HK-2 (cell line): ENCODE results near the gene PRKD1.
"Not testable (repeated sequence)": the region's sequence is repeated elsewhere in the genome, so short reads cannot be mapped to it uniquely, and the experiment has no call there.

Experiments used
- DNase-seq: peaks from one replicate; pipeline ENCODE4 v3.0.0-alpha.2; 2018; ENCODE audit not compliant: unreplicated experiment

Gene PRKD1

DNA sequence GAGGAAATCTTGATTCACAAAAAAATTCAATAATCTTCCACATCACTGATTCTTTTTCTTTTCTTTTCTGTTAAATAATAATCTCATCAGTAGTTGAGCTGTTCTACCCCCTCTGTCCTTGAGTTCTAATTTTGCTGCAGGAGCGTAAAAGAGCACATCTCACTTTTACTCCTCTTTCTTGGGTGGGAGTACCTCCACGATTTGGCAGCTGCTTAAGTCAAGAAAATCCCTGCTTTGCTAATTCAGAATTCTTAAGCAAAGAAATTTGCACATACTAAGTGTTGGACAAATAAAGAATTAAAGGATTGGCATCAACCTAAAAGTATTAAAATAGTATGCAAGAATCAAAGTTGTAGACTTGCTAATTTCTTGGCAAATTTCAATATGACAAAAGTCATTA lies 128.8 kb downstream of the PRKD1 start:
- DNase-seq, result no peak

DNA sequence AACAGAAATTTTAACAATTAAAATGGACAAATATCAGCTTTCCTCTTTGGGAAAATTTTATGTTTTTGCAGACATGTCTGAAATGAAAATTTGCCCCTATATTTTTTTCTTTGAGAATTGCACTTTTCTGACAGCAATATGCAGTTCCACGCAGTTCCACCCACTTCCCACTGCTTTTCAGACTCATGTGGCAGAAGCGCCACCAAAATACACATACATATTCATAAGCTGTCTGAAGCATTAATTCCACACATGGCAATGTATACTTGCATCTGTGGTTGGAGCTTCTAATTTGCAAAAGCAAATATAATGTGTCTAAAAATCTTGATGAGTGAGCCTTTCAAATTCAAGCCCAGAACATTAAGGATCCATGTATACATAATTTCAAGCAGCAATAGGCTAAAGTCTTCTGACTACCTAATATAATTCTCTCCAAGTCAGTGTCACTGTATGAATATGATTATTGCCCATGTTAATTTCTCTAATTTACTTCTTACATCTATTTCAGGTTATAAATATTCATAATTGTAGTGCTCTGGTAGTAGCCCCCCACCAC lies 129.5 kb downstream of the PRKD1 start:
- no peak for DNase-seq

DNA sequence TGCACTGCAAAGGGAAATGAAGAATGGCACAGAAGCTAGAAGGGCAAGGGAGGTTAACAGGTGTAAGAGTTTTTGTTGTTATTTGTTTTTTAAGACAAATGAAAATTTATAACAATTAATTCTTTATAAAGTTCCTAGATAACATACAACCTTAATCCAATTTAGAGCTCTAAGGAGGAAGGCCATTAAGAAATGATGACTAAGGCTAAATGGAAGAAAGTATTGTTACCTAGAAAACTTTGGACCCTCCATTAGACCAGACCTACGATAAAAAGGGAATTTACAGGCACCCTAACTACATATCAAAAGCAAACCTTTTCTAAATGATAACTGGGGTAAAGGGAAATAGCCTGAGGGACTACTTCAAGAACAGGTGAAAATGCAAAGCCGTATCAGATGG lies 130.8 kb downstream of the PRKD1 start:
- no peak for DNase-seq

DNA sequence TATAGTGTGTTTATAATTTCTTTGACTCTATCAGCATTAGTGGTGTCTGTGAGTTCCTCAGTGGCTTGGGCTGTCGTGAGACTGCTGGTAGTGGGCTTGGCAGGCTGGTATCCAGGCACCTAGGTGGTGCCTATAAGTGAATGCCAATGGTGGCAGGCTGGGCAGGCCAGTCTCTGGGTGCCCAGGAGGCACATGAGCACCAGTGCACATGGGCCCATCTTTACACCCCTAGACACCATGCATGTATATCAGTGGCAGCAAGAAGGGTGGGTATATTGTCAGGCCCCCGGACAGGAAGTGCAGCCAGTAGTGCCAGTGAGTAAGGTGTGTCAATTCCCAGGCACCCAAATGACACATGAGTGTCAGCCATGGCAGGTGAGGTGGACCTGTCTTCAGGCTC lies 138.2 kb downstream of the PRKD1 start:
- no peak for DNase-seq

DNA sequence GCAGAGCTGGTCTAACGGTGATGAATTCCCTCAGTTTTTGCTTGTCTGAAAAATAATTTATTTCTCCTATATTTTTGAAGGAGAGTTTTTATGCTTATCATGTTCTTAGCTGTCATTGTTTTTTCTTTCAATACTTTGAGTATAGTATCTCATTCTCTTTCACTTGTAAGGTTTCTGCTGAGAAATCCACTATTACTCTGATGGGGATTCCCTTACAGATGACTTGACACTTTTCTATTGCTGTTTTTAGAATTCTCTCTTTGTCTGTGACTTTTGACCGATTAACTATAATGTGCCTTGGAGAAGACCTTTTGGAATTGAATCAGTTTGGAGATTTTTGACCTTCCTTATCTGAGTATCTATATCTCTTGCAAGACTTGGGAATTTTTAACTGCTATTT lies 139.6 kb downstream of the PRKD1 start:
- DNase-seq, result no peak

DNA sequence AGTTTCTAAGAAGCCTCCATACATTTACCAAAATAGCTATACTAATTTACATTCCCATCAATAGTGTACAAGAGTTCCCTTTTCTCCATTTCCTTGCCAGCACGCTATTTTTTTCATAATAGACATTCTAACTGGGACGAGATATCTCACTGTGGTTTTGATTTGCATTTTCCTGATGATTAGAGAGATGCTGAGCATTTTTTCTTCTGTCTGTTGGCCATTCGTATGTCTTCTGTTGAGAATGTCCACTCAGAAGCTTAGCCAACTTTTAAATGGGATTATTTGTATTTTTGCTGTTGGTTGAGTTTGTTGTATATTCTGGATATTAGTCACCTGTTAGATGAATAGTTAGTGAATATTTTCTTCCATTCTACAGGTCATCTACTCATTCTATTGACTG lies 144.1 kb downstream of the PRKD1 start:
- no peak for DNase-seq

DNA sequence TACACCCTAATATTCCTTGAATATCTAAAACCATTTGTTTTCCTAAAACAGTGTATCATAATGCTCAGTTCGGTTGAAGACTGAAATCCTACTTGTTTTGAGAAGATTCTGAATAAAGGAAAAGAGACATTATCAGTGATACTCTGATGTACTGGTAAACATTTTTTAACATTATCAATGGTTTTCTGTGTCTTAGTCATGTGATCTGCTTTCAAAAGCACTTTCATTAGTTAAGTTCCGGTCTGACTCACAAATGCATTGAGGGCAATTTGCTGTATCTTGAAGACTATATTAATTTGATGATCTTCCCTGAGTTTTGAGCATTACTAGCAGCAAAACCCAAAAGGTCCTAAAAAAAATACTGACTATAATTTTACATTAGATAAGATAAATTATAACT lies 145.6 kb downstream of the PRKD1 start:
- no peak for DNase-seq

DNA sequence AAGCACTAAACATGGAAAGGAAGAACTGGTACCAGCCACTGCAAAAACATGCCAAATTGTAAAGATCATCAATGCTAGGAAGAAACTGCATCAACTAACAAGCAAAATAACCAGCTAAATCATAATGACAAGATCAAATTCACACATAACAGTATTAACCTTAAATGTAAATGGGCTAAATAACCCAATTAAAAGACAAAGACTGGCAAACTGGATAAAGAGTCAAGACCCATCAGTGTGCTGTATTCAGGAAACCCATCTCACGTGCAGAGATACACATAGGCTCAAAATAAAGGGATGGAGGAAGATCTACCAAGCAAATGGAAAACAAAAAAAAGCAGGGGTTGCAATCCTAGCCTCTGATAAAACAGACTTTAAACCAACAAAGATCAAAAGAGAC lies 150.5 kb downstream of the PRKD1 start:
- DNase-seq, result not testable (repeated sequence)

DNA sequence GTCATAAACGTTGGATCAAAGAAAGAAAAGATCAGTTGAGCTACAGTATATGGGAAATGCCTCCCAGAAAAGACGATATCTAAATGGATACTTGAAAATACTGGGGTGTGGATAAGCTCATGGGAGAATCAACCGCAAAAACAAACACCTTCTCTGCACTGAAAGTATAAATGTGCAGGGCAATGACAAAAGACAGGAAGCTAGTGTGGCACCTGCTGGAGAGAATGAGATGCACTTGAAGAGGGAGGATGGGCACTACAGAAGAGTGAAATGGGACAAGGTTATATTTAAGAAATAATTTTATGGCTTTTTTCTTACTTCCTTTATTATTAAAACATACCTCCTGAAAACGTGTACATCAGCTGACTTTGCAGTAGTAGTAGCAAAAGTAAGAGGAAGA lies 153.7 kb downstream of the PRKD1 start:
- DNase-seq, result no peak

DNA sequence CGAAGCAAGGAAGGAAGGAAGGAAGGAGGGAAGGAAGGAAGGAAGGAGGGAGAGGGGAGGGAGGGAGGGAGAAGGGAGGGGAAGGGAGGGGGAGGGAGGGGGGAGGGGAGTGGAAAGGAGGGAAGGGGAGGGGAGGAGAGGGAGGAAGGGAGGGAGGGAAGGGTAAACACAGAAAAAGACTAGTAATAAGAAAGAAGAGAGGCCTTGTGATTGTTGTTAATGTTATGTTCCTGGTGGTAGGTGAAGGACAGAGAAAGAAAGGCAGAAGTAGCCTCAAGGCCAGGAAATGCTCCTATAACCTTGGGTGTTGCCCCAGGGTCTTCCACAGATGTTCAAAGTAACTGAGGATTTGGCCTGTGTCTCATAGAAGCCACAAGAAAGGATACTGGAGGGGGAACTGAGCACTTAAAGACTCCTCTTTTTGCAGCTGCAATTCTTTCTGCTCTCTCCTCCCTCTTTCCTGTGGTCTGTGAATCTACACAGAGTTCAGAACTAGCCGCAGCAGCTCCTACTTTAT lies 164.2 kb downstream of the PRKD1 start:
- no peak for DNase-seq

DNA sequence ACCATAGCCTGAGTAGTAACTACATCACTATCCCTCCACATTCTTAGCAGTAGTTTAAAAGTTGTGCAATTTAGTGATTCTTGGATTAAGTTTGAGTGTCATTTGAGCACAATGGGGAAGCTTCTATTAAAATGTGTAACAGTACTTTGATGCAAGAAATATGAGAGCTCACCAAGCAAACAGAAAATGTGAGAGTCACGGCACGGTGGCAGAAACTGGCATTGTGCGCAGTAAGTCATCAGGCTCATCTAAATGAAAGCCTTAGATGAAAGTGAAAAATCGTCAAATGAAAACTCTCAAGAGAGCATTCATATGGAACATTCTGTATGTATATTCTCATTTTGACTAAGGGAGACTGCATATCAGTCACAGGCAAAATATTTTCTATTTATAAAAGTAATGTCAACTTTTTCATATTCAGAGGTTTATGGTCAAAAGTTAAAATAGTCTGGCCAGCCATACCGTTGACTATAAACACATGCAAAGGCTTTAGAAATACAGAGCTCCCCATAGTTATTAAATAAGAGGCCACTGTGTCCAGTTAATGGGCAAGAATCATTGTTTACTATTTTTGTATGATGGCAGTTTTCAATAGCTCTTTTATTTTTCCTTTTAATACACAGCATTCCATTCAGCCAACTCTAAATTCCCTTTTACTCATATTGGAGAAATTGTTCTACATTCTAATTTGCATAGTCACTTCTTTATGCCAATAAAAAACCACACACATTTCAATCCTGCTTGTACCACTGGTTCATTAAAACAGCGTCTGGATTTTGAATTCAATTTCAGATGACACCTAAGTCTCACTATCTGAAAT lies 167.9 kb downstream of the PRKD1 start:
- no peak for DNase-seq

DNA sequence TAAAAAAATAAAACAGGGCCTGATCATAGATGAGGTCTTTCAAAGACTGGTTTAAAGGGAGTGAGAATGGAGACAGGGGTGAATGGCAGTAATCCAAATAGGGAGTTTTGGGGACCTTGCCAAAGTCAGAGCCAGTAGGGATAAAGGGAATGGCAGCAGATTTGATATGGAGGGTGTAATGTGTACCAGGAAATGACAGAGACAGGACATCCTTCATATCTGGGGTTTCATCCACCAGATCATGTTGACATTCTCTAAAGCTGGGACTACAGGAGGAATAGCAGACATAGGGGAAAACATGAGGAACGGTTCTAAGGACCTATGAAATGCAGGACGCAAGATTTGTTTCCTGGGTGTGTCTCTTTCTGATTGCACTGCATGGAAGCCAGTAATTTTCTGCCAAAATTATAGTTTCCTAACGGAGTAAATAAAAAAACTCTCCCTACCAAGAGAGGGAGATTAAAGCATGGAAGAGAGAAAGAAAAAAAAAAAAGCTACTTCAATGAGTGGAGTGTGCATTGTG lies 169.9 kb downstream of the PRKD1 start:
- DNase-seq, result no peak

DNA sequence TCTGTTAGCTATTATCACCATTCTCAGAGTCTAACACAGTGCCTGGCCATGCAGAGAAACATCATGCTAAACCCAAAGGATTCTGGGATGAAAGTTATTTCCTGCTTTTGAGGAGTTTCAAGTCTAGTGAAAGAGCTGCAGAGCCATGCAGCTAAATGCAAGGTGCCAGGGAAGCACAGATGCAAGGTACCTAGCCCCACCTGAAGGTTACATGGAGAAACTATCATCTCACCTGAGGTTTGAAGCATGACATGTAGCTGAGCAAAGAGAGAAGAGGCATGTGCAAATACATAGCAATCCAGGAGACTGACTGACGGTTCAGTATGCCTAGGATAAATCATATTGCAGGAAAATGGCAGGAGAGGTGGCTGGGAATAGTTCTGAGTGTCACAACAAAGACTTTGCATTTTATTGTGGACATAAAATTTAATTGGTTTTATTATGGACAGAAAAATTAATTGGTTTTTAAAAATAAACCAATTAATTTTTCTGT lies 170.4 kb downstream of the PRKD1 start:
- no peak for DNase-seq

DNA sequence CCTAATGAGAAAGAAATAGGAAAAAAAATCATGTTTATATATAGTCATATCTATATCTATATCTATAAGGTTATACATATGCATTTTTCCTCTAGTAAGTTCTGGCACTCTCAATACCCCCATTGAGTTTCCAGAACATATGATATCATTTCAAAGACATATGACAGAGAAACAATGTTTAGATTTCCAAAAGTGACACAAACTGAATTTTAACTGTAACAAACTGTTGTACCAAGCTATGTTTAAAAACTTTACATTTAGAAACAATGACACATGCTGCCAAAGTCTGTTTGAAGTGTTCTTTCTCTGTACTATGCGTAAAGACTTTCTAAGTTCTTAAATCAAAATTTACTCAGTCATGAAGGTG lies 171.6 kb downstream of the PRKD1 start:
- no peak for DNase-seq

DNA sequence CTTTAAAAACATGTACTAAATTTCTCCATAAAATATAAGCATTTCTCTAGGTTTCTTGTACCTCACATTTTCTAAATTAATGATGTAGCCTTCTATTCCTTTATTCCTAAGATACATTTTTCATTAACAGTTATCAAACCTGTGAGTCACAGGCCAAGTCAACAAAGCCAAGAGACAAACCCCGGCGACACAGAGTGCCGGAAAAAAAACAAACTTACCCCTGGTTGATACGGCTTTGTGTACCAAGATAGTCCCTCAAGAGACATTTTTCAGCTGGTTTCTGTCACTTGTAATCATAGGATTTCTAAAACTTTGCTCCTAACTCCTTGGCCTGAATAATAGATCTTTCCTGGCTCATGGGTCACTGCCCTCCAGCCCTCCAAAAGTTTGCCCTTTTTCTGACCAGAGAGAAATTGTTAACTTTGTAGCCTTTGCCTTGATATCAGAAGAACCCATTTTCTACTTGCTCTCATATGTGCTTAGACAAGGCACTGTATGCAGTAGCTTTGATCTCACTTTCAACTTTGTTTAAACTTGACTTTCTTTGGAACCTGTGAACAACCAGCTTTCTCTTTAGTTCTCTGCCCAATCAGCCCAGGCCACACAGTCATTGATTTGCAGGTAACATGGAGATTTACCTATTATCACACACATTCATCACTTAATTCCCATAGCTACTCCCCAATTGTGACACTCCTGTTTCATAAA lies 172.2 kb downstream of the PRKD1 start:
- no peak for DNase-seq

DNA sequence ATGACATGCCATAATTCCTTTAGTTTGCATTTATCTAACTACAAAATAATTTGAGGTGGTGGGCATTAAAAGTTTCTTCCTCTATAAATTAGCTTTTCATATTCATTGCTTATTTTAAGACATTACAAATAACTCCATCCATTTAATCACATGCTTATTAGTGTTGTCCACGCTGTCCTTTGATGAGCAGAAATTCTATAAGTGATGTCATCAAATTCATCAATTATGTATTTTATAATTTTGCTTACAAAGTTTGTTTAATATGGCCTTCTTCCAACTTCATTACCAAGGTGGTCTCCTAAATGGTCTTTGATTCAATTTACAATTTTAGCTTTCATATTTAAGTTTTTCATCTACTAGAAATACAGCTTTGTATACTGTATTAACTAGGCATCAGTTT lies 173.5 kb downstream of the PRKD1 start:
- DNase-seq, result no peak

DNA sequence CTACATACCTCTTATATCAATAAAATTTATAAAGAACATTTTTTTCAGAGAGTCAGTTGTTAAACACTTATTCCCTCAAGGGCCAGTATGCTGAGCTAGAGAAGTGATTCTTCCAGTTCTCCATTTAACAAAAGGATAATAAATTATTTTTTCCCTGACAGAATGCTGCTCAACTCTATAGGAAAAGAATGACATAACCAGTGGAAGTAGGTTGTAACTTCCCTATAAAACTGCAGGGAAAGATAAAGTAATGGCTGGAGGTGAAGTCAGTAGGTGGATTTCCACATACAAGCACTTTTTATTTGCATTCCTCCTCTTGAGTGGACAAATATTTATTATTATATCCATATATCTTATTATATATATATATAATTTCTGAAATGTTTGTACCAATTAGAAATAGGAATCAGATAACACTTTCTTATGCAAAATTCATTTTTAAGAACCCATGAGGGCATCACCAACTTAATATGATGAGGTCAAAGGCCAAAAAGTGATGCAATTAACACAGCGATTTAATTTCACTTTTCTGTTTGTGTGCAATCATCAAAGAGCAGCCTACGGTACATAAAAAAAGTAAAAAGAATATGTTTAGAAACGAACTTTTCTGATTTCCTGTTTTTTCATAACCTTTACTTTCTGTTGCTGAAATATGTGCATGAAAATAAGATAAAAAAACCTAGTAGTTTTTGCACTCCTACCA lies 175.3 kb downstream of the PRKD1 start:
- DNase-seq, result no peak

DNA sequence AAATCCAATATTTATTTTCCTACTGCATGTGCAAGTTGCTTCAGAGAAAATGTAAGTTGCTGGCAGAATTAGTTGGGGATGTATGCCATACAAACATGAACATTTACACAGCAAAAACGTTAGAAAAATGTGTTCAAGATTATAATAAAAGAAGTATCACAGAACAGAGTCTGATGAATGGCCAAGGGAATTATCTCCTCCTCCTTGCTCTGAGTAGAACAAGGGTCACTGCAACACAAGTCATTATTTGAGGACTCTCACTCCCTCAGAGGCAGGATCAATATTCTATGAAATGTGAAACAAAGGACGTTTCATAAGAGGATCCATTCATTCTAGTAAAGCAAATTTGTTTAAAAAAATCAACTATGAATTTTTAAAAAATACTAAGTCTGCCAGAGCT lies 177.8 kb downstream of the PRKD1 start:
- no peak for DNase-seq

DNA sequence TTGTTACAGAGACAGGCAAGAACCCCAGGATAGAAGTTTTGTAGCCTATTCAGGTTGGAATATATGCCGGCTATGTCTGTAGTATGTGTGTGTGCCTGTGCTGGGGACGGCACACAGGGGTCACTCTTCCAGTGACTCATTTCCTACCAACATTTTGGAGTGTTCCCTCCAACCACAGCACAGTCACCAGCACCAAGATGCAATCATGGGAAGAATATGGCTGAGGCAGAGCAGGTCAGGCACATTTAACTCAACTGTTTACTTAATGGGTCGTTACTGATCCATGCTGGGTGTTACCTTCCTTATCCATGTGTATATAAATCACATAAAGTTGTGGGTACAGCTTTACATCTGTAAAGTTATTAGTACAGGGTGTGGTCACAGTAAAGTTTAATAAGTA lies 178.3 kb downstream of the PRKD1 start:
- peak; percentile 9 for DNase-seq

DNA sequence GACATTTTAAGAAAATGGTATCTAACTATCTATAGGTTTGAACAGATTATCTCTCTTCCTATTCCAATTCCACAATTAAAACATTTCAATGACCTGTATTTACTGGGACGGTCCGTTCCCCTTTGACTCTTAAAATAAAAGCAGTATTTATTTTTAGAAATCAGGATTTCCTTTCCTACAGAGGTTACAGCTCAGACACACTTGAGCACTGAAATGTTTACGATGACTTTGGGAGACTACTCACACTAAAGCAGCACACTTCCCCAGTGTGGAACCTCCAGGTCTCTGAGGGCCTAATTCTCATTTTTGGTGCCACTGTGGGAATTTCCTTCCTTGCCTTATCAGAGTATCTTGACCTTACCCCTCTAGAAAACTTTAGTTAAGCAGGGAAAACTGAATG lies 181.8 kb downstream of the PRKD1 start:
- no peak for DNase-seq

DNA sequence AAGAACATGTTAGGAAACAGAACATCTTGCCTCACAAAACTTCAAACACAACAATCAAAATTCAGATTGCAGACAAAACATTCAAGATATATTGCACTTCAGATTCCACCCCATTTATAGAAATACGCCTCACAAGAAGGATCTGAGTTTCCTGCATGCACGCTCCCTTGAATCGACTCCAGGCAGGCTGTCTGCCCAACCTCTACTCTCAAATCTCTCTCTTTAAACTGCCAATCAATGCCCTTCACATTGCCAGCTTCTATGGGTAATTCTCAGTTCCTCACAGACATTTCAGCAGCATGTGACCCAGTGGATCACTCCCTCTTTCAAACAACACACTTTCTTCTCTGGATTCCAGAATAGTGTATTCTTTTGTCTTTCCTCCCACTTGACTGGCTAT lies 184.1 kb downstream of the PRKD1 start:
- no peak for DNase-seq

DNA sequence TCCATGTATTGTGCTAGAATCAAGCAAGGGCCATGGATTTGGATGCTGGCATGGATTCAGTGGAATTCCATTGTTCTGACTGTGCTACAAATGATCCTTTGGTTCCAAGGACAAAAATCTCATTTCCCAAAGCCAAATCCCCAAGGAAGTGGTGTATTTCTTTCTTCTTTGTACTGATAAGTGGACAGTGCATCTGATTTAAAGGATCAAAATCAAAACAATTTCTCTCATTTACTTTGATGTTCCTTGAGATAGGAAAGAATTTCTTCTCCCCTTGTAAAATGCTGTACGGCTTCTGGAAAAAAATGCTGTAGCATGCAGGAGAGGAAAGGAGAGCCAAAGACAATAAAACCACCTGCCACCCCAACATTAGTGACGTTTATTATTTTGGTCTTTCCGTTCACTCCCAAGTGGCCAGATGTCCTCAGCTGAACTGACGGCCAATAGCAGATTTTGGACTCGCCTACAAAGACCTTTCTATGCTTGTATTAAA lies 185.7 kb downstream of the PRKD1 start:
- DNase-seq, result no peak
